GM19025 (cell line): ENCODE measurements around the gene HSF2.
"Not testable (repeated sequence)": the region's sequence is repeated elsewhere in the genome, so short reads cannot be mapped to it uniquely, and the experiment has no call there.

Experiments used
- ATAC-seq: cut with Tn5 transposase; IDR thresholded peaks from one replicate; pipeline ENCODE4 v1.9.1; 2021; ENCODE audit warnings: mild to moderate bottlenecking, low read depth, moderate library complexity; ENCODE audit not compliant: unreplicated experiment

HSF2 gene

DNA sequence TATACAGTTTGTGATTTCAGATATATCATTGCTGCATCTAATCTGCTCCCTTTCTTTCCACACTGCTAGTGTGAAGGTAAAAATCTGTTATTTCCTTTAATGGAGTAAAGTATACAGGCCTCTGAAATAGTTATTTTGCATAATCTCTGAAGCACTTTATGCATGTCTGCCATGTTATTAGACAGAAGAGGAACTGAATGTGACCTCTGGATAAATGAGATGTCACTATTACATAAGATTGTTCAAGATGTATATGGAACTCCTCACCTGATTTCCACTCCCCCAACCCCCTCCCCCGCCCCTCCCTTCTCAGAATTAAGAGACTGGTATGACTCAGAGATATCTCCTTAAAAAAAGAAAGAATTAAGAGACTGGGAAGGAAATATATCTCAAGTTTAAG lies 45.8 kb downstream of the HSF2 start:
- no peak for ATAC-seq

DNA sequence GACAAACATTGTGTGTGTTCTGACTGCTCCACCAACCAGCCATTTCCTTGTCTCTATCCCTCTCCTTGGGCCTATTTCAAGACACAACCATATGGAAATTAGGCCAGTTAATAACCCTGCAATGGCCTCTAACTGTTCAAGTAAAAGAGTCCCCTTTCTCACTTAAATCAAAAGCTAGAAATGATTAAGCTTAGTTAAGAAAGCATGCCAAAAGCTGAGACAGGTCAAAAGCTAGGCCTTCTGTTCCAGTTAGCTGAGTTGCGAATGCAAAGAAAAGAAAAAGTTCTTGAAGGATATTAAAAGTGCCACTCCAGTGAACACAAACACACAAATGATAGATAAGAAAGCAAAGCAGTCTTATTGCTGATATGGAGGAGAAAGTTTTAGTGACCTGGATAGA lies 49.6 kb downstream of the HSF2 start:
- ATAC-seq, result no peak

DNA sequence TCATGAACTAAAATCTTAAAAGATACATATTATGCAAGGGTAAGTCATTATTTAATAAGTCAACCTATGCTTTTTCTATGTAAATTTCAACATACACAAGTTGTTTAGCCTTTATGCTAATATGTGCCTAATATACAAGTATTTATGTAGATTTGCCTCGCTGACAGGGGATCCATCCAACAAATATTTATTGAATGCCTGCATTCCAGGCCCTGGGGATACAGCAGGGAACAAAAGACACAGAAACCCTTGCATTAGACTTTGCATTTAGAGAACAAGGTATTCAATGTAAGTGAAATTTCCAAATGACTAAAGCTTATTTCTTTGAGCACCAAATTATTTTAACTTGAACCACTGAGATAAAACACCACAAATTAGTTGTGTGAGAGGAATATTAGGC lies 53.1 kb downstream of the HSF2 start:
- ATAC-seq, result no peak

- no peak for ATAC-seq
These were observed 55.2 kb downstream of the HSF2 start for GRCh38 chr6:122454673-122455072.

GRCh38 chr6:122455116-122455515 lies 55.7 kb downstream of the HSF2 start:
- not testable (repeated sequence) for ATAC-seq

- ATAC-seq, result no peak
These were observed 58.6 kb downstream of the HSF2 start for GRCh38 chr6:122458087-122458486.

DNA sequence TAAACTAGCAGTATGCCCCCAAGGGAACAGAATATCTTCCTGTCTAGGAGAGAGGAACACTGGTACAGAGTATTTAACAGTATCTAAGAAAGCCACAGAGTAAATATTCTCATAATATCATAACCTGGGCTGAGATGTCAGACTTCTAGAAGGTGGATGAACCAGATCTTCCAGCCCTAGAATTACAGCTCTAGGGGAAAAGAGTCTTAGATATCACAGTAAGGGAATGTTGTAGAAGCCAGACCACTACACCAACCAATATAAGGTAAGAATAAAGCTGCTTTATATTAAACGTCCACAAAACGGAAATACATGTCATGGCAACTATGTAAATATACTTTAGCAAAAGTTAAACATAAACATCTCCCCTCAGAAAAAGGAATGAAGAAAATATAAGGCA lies 59.8 kb downstream of the HSF2 start:
- no peak for ATAC-seq

- not testable (repeated sequence) for ATAC-seq
These were observed 60.5 kb downstream of the HSF2 start for GRCh38 chr6:122459865-122460416.

- ATAC-seq, result no peak
These were observed 62.4 kb downstream of the HSF2 start for GRCh38 chr6:122461885-122462284.

DNA sequence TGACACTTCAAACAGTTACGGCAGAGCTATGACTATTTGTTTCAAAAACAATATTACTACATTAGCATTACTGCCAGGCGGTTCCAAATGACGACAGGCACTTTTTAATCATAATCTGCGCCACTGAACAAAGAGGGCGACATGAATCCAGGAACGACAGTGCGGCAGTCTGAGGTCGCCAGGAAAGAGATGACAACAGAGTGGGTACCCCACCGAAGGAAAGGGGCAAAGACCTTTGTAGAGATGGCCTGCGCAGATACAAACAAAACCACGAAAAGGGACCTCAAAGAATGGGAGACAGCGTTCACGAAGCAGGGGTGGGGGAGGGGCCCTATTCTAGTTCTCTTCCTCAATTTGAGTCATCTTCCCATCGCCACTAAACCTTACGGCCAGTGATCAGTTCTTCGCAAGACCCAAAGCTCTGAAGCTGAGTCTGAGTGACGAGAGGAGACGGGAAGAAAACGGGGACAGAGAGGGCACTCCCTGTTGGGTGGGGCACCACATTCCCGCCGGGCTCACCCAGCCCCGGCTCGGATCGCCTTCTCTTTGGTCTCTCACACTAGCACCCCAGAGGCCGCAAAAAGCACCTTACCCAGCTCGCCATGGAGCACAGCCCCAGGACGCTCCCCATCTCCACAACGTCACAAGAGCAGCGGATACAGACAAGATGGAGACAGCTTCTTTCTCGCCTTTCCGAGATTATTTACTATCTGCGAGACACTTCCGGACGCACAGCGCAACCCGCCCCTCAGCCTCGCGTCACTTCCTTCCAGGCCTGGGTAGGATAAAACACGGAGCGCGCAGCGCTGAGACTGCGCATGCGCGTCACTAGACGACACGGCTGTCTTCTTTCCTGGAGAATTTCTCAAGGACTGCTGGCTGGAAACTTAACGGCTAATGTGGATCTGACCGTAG lies 71.9 kb downstream of the HSF2 start, which contains the start of gene SERINC1:
Gene SERINC1, minus strand, starts transcription at position 701 of the 915 bp plus-strand sequence. Its CDS starts 70 bp downstream, at position 631.
- ATAC-seq, result peak; percentile 98

DNA sequence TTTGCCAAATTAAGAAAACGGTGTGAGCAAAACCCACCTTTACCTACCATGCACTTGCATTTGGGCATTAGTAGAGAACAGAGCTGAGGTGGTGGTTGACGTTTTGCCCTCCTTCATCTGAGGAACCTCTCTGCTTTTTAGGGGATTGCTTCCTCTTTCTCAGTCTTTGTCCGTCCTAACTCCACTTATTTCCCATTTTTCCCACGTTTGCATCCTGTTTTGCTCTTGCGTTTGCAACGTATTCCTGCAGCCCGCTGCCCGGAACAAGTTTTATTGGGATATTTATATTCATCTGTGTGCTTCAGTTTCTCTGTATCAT lies 72.5 kb downstream of the HSF2 start:
- ATAC-seq, result peak; percentile 41

DNA sequence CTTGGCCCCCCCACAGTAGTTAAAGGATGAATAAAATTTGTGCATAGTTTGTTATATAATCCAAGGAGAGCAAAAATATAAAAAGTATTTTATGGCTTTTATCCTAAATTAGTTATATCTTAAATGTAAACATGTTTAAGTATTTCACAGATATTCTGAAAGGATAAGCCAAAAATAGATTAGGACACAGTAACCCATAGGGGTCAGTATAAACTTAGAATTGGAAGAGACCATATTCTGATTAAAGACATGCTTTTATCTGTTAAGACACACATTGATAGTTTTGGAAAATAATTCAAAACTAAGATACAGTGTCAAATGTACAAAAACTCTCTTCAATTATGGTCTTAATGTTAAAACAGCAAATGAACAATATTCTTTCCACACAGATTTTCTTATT lies 76.7 kb downstream of the HSF2 start:
- ATAC-seq, result no peak

- no peak for ATAC-seq
These were observed 83.3 kb downstream of the HSF2 start for GRCh38 chr6:122482750-122483080.
